Activated CD4-positive, CD25-positive, alpha-beta regulatory T cell treated with anti-CD3 and anti-CD28 coated beads, Interleukin-2, amount 50 U/mL, for 24 hours (primary cell): ENCODE results near the gene HTR3D.
"Not testable (repeated sequence)": the region's sequence is repeated elsewhere in the genome, so short reads cannot be mapped to it uniquely, and the experiment has no call there.

ENCODE experiments used
- ATAC-seq, 2 donors: fragments of 150-1000 bp; cut with Tn5 transposase; one replicate each; pipeline ENCODE4 v1.10.0; 2021; ENCODE audit warnings: mild to moderate bottlenecking in 1 of 2, moderate library complexity in 1 of 2

Gene HTR3D, protein sequence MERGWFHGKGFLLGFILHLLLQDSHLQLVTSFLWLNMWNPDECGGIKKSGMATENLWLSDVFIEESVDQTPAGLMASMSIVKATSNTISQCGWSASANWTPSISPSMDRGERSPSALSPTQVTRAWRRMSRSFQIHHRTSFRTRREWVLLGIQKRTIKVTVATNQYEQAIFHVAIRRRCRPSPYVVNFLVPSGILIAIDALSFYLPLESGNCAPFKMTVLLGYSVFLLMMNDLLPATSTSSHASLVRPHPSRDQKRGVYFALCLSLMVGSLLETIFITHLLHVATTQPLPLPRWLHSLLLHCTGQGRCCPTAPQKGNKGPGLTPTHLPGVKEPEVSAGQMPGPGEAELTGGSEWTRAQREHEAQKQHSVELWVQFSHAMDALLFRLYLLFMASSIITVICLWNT

GRCh38 chr3:184031187-184031792 is at the start of gene HTR3D:
HTR3D (plus strand) TSS chr3:184031742; CDS start chr3:184031742, 0 bp downstream.
- ATAC-seq = no peak

DNA sequence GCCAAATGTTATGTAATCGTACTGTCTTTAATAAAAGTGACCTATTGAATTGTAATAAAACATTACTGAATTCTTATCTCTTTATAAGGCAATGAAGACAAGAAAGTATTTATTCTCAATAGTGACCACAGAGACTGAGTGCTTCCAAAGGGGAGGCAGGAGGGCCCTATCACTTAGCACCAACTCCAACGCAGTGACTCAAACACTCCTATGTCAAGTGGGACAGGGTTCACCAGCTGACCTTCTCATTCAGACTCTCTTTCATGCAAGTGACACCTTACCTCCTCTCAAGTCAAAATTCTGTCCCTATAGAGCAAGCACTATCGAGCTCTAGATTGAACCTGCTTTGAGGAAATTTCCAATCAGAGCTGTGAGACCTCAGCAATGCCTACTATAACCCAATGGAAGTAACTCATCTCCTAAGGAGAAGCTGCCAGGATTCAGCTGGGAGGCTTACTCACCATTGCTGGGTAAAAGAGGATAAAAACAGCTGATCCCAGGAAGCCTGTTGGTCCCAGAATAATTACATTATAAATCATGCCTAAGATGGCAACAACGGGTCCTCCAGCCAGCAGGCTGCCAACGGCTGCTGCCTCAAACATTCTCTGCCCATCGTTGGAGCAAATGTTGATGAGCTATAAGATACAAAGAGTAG is 49.4 kb upstream of the HTR3D start:
- ATAC-seq = no peak

DNA sequence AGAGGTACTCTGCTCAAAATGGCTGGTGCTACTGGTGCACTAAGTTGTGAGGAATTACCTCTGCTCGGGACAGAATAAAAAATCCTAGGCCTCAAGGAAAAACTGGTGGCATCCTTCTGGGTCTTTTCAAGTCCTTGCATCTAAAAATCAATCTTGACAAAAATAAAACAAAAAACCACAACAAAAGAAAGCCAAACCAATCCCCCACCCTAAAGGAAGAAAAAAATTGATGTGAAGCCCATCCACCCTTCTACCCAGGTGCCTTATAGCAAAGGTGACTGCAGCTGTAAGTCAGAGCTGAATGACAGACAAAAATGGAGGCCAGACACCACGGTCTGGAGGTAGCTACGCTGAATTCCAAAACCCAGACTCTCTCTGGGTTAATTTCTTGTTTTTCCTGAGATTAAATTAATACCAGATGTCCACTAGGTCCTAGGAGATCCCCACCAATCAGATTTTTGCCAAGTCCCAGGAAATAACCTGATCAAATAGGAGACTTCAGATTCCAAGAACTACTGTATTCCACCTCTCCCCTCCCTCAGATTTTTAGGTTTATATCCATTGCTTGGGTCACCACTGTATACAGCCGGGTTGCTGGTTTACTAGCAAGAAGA is 47.3 kb upstream of the HTR3D start:
- ATAC-seq = no peak

GRCh38 chr3:183984749-183985729 is 46.5 kb upstream of the HTR3D start:
- ATAC-seq = no peak

DNA sequence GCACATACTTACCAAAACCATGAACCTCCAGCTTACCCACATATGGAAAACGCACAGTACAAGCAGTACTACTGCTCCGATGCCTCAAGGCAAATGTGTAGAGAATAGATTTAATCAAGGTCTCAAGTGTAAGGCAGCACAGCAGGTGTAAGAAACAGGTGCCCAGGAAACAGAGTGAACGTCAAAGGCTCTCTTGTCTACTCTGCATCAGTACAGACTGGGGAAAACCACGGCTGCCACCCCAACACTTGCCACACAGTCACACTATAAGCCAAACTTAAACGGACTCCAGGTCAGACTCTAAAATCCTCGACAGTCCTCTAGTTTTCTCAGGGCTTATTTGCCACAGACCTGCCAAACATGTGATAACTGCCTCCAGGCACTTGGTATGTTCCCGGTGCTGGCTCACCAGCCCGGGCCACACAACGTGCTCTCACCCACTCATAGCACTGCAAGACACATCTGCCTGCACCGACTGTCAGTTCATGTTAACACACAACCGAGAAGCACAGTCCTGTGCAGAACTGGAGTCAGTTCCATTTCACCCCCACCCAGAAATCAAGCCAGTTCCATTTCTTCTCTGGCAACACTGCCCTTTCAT is 44.4 kb upstream of the HTR3D start:
- ATAC-seq = no peak

DNA sequence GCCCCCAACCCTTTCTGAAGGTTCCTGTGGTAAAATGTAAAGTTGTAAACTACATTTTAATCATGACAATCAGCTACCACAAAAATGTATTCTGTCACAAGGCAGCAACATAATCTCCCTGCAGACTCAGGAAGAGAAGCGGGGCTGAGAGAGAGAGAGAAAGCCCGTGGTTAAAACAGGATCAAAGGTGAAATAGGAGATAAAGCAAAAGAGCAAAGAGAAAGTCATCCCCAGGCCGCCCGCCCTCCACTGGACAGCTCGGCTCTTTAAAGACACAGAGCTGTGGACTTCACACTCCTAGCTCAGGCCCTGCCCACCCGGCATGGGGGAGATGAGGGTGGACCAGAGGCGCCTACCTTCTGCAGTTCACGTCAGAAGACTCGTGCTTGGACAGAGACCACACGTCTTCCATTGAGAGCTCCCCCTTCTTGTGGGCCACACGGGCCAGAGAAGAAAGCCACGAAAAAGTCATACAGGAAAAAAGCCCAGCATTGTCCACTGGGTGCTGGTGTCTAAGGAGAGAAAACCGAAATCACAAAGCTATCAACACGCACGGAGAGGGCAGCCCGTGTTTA is 43.2 kb upstream of the HTR3D start:
- no peak for ATAC-seq

- no peak for ATAC-seq
Measured at GRCh38 chr3:183991403-183991802, 40.1 kb upstream of the HTR3D start.

- ATAC-seq = no peak
Measured at GRCh38 chr3:184001761-184002160, 29.8 kb upstream of the HTR3D start.

DNA sequence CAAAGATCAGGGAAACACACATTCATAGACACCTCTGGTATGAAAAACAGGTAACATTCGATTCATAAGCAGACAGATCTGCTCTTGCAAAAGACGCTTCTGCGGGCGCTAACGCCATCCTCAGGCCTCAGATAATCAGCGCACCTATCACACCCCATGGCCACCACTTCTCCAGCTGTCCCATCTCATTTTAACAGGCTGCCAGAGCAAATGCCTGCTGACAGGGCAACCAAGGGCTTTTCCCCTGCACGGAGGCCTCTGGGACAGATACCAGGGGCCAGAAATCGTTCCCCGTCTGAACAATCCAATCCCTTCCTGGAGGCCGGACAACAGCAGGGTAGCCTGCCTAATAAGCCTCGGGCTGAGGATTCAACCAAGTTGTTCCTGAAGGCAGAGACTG is 29.1 kb upstream of the HTR3D start:
- ATAC-seq = no peak

DNA sequence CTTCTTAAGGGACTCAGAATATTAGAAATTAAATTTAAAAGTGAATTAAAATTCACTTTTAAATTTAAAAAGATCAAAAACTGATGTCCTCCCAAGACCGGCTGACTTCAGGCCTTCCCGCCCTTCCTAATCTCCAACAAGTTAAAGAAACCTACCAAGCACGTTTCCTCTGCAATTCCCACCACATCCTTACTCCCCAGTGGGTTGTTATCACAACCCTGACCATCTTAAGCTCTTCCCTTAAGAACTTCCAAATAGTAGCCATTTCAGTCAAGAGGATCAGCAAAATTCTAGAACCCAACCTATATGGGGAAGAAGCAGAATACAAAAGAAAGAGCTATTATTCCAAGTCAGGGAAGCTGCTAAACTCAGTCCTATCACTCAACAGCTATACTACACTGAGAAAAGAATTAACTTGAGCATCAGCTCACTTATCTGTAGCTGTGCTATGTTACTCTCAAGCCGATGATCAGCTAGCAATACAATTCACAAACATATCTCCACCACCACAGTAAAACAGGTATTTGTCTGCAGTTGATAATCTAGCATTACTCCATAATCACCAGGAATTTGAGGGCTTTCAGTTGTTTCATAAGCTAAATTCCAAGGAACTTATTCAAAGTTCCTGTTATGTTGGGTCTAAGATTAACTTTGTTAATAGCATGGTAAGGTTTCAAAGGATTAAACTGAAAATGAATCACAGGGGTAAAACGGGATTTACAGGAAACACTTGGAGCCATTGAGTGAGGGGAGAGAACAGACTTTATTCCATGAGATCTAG is 28.2 kb upstream of the HTR3D start:
- ATAC-seq = no peak

GRCh38 chr3:184004476-184004875 is 27.1 kb upstream of the HTR3D start:
- no peak for ATAC-seq

- ATAC-seq = peak; percentile 46 to 63
Measured at GRCh38 chr3:184005941-184006507, 25.5 kb upstream of the HTR3D start.

DNA sequence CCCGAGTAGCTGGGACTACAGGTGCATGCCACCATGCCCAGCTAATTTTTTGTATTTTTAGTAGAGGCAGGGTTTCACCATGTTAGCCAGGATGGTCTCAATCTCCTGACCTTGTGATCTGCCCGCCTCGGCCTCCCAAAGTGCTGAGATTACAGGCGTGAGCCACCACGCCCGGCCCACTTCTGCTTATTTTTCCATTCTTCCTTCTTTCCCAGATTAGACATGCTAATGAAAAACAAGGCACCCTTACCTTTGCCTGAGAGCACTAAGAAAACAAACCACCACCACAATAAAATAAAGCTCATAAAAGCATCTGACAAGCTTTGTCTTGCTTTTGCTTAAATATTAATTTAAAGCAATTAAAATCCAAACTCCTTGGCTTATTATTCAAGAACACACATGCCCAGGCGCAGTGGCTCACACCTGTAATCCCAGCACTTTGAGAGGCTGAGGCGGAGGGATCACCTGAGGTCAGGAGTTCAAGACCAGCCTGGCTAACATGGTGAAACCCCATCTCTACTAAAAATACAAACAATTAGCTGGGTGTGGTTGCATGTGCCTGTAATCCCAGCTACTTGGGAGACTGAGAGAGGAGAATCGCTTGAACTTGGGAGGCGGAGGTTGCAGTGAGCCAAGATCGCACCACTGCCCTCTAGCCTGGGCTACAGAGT is 24.3 kb upstream of the HTR3D start:
- not testable (repeated sequence) for ATAC-seq

DNA sequence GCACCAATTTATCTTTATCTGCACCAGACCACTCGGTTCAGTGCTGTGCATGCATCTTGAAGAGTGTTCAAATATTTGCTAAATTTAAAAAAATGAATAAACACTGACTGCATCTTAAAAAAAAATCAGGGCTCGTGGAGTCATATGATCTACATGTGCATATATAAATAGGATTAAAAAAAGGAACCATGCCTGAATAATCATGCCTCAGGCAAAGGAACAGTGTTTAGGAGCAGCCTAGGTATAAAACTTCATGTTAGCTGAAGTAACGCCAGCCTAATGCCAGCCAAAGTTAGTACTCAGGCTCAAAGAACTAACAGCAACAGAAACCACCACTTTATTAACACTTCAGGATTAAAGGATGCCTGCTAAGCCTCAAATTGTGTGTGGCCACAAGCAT is 23.4 kb upstream of the HTR3D start:
- ATAC-seq = no peak

GRCh38 chr3:184011230-184011876 is 20.2 kb upstream of the HTR3D start:
- no peak for ATAC-seq

DNA sequence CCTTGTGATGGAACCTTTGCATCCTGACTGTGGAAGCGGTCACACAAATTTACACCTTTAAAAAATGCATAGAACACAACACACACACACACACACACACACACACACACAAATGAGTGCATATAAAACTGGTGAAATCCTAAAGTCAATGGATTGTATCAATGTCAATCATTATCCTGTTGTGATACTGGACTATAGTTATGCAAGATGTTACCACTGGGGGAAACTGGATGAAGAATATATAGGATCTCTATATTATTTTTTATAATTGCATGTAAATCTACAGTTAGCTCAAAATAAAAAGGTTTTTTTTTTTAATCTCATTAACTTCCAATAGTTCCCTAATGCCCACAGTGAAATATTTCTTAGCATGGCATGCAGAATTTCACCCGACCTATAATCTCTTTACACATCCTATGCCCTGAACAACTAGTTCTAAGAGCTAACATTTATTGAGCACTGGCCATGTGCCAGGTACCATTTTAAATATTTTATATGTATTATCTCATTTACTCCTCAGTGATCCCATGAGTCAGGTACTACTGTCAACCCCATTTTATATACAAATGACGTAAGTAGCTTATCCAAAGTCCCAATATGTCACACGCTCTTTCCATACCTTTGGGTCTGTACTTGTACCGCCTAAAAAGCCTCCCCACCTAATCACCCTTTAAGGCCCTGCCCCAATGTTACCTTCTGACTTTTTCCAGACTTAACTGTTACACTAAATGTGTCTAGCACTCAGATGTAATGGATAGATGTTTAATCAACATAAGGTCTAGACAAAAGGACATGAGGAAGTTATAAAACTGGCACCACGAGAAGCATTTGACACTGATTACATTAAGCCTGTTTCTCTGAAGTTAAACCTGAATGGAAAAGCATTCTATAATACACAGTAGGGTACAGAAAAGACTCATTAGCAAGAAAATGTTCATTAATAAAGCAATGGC is 19.3 kb upstream of the HTR3D start:
- no peak for ATAC-seq

DNA sequence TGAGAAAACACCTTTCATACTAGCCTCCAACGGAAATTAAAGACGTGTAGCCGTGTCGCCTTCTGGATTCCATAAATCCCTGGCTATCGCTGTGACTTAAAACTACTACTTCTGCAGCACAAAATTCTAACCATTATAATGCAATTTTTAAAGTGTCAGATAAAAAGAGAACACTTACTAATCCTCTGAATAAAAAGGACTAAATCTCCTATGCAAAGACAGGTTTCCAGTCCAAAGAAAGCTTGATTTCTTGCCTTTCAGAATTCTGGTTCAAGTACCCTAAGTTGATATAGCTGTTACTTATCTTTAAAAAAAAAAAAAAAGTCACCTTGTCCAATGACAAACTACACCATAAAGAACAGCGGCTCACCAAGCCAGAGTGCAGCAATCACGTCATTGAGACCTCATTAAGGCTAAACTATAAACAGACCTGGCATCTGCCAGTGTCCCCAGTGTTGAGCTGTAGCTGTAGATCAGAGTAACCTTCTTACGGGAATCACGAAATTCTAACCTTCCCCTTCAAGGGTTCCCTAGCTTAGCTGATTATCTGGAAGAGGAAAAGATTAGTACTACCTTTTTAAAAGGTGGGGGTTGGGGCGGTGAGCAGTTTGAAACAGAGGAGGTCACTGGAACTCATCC is 16.0 kb upstream of the HTR3D start:
- no peak for ATAC-seq
